NCI-H2227 (cell line): ENCODE data around the gene NPC1L1.

Experiments
- DNase-seq: peaks from one replicate; lab custom pipeline; 2025; ENCODE audit not compliant: unreplicated experiment; lab: John Stamatoyannopoulos, UW

NPC1L1 gene

DNA sequence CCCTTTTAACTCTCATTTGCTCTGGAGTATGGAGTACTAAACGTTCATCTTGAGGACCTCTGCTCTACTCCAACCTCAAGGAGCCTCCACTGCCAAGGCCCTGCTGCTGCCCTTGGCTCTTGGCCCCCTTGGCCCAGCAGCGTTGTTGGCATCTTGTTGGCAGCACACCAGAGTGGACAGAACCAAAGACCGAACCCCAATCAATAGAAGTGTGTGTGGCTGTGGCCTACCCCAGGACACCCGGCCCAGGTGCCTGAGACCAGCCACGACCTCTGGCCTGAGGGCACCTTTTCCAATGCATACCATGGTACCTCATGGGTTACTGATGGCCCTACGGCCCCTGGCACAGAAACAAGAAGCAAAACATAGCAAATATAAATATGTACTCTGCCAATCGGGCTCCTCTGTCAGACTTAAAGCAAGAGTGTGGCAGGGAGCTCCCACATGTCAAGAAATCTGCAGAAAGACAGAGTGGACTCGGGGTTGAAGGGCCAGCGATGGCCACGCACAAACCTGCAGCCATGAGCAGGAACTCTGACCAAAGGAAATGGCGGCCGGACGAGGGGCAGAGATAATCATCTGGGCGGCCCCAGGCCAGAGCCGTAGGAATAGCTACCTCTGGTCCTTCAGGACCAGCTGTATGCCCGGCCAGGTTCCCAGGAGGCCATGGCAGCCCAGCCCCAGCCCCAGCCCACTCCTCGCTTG is 2.9 kb downstream of the NPC1L1 start:
- DNase-seq, result no peak

DNA sequence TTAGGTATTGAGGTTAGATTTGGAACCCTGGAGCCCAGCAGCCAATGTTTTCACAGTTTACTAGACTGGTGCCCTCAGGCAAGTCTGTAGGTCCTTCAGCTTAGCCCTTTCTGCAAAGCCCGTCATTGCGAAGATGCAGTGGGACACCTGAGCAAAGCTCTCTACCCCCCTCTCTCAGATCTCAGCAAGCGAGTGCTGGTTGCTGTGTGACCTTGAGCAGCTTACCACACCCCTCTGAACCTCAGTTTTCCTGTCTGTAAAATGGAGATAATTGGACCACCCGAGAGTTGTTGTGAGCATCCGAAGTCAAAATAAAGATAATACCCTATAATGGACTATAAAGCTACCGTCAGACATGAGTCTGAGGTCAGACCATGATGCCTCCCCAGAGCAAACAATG is 3.7 kb downstream of the NPC1L1 start:
- DNase-seq, result no peak

DNA sequence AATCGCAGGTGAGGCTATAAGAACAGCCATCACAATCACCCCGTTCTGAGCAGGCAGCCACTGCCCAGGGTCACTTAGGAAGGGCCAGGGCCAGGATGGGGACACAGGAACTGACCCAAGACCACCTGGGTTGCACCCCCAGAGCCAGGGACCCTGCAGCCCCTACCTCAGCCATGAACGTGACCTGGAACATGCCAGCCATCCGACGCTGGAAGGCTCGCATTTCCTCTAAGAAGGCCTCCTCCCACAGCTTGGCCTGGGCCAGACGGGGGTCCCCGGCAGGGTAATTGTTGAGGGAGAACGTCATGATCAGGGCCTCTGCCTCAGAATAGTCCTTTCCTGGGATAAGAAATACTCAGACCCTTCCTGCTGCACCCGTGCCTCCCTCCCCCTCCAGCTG is 5.0 kb downstream of the NPC1L1 start:
- no peak for DNase-seq

DNA sequence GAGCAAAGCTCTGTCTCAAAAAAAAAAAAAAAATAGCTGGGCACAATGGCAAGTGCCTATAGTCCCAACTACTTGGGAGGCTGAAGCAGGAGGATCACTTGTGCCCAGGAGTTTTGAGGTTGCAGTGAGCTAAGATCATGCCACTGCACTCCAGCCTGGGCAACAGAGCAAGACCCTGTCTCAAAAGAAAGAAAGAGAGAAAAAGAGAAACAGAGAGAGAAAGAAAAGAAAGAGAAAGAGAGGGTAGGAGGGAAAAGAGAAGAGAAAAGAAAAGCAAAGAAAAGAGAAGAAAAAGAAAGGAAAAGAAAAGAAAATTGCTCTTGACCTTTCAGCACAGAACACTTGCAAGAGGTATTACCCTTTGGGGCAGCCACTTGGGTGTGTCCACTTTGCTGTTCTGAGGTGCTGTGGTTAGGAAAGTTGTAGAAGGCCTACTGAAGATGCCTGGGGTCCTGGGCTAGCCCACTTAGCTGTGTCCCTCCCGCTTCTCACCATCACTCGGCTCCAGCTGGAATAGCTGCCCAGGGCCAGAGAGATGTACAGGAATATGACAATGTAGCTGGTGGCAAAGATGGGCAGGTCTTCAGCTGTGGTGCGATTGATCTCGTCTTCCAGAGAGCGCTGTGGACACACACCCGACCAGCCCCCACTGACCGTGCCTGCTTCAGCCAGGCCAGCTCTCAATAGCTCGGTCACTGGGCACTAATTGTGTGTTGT is 5.6 kb downstream of the NPC1L1 start:
- DNase-seq, result no peak

DNA sequence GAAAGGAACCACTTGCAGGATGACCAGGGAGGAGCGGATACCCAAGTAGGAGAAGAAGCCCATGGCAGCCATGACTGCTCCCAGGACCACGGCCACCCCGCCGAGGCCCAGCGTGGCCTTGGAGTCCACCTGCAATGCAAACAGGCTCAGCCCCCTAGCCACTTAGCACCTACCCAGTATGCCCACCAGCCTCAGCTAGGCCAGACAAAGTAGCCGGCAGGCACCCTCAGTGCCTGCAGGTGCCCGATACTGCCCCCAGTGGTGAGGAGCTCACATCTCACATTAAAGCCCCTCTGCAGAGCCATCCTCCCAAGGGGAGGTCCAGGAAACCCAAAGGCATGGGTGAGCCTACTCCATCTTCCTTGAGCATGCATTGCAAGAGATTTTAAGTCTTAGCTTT is 6.6 kb downstream of the NPC1L1 start:
- peak; percentile 2 for DNase-seq

DNA sequence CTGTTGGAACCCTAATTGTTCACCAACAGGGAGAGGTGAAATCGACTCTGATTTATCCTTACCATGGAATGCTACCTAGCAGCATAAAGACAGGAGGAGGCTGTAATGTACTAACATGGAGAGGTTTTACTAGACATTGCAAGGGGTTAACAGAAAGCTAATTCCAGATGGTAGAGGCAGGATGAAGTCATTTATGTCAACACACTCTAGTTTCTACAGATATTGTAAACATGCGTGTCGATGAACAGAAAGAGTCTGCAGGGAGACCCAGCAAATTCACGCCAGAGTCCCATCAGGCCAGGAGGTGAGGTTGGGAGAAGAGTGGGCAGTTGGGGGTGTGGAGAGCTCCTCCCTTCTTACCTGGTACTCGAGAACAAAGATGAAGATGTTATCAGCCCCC is 7.0 kb downstream of the NPC1L1 start:
- DNase-seq, result no peak

DNA sequence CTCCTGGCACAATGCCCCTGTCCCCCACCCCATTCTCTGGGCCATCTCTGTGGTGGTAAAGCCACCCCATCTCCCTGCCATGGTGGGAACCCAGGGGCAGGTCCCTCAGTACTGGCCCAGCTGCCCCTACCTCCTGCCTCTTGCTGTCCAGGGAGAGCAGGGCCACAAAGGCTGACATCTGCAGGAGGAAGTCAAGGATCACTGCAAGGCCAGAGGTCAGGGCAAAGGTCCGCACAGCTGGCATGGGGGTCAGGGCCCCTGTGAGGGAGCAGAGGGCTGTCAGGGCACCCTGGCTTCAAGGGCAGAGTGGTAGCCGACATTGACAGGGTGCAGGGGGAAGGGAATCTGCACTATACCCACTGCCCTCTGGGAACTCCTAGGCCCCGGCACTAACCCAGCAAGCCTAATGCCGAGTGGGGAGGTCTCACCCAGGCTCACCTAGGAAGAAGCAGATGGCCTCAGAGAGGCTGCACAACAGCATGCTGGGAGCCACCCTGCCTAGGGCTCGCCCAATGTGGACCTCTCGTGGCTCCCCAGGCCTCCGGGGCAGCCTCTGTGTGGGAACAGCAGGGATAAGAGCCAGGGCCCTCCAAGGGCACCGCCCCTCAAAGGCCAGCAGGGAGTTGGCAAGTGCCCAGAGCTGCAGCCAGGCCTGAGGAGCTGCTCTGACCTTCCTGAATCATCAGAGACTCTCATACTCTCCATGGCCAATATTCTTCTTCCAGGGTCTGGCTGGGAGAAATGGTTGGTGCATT is 7.7 kb downstream of the NPC1L1 start:
- DNase-seq, result no peak

DNA sequence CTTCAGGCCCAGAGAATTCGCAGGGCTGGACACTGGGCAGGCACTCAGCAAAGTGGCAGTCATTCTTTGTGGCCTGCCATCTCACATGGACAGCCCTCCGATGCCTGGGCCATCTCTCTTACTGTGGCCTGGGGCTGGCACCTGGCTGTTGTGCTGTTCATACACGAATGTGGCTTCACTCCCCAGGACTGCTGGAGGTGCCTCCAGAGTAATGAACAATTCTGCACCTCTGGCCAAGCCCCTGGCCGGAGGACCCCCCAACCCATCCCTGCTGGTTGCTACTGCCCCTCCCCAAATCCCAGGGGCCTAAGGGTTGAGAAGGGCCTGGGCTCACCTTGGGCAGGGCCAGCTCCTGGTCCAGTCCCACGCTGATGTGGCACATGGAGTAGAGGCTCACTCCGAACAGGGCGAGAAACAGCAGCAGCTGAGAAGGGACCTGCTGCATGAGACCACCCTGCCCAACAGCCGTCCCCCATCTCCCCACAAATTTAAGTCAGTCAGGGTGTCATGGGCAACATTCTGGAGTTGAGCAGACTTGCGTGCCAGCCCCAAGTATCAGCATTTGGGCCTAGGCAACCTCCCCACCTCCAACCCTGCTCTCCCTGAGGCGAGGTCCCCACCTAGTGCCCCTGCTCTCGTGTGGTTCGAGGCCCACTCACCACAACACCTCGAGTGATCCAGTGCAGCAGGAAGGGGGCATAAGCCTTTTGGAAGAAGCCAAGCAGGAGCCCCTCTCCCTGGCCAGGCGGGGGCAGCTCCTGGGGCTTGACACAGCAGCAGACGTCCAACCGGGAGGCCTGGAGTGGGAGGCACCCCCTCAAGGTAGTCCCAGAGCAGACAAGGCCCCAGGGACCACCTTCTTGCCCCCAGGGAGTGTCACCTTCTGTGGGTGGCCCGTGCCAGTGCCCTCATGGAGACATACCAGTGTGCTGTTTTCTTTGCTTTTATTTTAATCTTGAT is 9.4 kb downstream of the NPC1L1 start:
- DNase-seq, result no peak

DNA sequence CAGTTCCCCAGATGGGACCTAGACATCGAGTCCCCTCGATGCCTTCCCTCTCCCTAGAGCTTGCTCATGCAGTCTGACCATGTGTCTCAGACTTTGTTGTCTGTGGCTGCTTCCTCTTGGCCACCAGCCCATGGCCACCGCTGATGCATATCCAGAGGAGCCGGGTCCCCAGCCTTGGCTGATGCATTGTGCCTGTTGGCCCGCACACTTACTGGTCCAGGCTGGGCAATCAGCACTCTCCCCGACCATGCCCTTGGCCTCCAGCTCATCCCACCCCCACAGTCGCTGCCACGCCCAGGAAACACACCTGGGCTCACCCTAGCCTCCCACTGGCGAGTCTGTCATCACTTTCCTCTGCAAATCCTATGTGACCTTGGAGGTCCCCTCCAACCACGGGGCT is 10.1 kb downstream of the NPC1L1 start:
- DNase-seq, result no peak

DNA sequence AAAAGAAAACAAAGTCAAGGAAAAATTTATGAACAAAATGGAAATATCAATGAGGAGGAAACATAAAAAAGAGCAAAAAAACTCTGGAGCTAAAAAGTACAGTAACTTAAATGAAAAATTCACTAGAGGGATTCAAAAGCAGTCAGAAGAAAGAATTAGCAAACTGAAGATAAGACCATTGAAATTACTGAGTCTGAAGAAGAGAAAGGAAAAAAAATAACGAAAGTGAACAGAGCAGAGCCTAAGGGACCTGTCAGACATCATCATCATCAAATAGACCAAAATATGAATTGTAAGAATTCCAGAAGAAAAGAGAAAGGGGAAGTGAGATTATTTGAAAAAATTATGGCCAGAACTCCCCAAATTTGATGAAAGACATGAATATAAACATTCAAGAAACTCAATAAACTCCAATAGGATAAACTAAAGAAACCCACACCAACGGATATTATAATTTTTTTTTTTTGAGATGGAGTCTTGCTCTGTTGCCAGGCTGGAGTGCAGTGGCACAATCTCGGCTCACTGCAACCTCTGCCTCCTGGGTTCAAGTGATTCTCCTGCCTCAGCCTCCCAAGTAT is 16.2 kb downstream of the NPC1L1 start:
- DNase-seq, result no peak

DNA sequence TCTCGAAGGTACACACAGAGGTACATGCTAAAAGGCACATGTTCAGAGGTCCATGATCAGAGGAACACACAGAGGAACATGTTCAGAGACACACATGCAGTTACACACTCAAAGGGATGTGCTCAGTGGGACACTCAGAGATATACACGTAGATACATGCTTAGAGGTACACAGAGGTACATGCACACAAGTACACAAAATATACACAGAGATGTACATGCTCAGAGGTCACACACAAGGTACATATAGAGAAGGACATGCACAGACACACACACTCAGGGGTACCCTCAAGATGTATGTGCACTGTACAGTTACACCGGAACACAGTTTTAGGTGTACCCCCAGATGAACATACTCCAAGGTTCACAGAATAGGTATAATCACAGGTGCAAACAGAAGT is 18.8 kb downstream of the NPC1L1 start:
- no peak for DNase-seq

DNA sequence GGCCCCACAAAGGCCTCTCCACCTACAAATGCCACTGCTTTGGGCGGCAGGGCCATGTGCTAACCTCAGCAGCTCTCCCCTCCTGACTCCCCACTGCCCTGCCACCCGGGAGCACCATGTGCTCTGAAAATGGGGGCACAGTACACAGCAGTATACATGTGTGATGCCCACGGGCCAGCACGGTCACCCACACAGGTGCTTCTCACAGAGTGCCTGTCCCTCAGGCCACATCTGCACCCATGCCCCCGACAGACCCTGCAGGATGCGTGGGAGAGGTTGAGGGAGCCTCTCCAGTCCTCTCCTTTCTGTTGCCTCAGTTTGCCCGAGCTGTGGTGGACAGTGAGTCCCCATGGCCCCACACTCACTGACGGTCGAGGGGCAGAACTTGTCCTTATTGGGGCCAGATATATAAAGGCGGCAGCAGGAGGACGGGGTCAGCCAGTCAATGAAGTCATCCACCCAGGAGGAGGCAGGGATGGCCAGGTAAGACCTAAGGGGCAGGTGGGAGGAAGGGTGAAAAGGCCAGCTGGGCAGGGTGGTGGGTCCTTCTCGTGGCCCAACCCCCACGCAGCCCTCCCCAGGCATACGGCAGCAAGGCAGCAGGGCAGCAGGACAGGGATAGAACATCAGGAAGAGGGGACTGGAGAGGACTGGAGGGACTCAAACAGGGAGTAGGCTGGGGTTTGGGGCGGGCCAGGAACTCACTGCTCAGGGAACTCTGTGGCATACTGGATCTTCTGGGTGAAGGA is 19.6 kb downstream of the NPC1L1 start:
- DNase-seq, result no peak

DNA sequence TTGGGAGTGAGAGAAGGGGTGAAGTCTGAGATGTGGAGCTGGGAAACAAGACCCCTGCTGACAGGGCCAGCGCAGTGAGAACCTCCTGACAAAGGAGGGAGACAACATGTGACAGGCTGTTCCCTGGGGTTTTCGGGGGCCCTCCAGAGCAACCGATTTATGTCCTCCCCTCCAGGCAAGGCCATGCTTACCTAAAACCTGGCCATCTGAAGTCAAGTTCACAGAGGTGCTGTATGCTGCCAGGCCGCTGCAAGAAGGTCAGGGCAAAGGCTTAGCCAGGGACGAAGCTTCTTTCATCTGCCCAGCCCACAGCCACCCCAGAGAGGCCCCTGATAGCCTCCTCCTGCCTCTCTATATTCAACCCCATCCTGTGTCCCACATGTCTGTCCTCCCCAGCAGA is 20.6 kb downstream of the NPC1L1 start:
- no peak for DNase-seq

DNA sequence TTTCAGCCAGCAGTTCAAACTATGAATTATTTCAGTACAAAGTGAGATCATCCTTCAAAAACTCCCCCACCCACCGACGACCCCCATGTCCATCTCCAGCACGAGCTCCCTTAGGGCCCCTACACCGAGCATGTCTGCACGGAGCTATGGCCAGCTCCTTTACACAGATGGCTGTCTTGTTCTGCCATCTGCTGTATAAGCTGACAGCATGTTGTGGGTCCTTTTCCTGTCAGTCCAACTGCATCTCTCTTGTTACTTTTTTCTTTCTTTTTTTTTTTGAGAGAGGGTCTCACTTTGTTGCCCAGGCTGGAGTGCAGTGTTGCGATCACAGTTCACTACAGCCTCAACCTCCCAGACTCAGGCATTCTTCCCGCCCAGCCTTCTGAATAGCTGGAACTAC is 21.6 kb downstream of the NPC1L1 start:
- DNase-seq, result no peak

DNA sequence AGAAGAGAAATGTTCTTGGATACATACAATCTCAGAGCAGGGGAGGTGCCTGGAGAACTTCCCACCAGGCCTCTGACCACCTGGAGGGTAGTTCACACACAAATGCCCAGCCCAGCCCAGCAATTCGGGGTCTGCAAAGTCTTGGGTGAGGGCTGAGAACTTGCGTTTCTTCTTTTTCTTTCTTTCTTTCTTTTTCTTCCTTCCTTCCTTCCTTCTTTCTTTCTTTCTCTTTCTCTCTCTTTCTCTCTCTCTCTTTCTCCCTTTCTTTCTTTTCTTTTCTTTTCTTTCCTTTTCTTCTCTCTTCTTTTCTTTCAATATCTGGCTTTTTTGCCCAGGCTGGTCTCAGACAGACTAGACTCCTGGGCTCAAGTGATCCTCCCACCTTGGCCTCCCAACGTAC is 22.4 kb downstream of the NPC1L1 start:
- DNase-seq, result no peak

DNA sequence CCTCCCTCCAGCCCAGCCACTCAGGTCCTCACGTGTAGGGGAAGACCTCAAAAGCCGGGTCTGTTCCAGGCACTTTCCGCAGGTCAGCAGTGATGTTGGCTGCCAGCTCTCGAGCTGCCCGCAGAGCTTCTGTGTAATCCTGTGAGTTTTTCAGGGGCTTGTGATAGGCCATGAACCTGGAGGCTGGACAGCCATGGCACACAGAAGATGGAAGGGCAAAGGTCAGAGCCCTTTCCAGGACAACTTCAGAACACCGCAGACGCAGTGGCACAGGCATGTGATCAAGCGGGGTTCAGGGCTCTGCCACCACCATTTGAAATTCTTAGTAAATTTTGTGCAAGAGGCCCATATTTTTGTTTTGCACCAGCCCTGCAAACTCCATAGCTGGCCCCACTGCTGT is 24.0 kb downstream of the NPC1L1 start:
- no peak for DNase-seq

DNA sequence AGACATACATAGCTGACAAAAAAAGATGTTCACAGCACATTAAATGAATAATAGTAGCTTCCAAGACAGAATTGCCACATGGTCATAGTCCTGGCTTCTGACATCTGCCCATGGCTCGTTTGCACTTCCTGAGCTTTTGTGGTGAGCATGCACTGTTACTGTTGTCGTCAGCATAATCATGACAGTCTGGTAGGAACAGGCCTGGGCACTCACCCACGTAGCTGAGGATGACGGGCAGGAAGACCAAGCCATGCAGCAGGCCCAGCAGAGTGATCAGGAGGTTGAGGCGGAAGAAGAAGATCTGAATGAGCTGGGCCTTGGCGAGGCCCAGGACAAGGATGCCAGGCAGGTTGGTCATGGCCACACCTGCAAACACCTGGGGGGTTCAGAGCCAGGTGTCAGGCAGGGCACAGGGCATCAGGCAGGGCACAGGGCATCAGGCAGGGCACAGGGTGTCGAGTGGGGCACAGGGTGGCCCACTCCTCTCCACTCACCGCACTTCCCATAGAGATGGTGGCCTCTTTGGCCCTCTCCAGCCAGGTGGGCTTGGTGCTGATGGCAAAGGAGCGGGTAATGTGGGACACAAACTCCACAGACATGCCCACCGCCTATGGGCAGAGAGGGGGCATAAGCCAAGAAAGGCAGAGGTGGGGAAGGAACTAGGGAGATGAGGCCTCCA is 25.4 kb downstream of the NPC1L1 start:
- DNase-seq, result no peak

DNA sequence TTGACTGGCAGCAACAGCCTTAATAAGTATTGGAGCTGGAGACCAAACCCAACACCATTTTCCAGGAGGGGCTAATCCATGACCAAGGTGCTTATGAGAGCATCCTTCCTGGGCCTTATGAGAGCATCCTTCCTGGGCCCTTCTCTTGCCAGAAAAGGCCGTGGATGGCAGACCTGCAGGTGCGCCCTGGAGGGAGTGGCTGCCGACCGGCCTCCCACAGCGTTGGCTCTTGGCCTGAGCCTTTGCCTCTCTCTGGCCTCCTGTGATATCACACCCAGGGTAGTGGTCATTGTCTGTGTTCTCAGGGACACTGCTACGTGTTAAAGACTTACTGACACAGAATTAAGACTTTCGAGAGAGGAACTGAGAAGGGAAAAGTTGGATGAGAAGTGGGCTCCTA is 28.4 kb downstream of the NPC1L1 start:
- DNase-seq, result no peak

DNA sequence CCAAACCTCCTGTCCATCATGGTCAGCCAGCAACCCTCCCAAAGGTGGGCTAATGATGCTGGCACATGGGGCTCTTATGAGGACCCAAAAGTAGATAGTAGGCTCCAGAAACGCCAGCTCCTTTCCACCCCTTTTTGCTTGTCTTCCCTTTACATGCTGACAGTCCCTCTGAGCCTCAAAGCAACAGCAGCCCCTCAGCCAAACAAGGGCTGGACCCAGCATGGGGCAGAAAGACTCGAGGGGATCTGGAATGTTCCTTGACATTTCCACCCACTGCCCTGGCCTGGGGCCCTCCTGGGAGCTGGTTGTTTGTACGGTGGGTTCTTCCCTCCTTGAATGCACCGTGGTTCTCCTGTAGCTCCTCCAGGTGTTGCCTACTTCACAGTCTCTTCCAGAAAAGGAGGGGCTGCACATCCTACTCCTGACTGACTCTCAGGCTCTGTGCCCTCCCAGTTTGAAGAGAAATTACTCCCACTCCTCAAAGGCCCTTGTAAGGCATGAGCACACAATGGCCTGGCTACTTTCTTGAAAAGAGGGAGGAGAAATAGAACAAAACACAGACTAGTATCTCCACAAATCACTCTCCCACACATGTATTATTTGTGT is 29.2 kb downstream of the NPC1L1 start:
- no peak for DNase-seq
